GM21786 (cell line): ENCODE results near the gene DOCK1.

Experiments used
- ATAC-seq: cut with Tn5 transposase; IDR thresholded peaks from one replicate; pipeline ENCODE4 v1.9.1; 2021; ENCODE audit not compliant: unreplicated experiment

Gene DOCK1

DNA sequence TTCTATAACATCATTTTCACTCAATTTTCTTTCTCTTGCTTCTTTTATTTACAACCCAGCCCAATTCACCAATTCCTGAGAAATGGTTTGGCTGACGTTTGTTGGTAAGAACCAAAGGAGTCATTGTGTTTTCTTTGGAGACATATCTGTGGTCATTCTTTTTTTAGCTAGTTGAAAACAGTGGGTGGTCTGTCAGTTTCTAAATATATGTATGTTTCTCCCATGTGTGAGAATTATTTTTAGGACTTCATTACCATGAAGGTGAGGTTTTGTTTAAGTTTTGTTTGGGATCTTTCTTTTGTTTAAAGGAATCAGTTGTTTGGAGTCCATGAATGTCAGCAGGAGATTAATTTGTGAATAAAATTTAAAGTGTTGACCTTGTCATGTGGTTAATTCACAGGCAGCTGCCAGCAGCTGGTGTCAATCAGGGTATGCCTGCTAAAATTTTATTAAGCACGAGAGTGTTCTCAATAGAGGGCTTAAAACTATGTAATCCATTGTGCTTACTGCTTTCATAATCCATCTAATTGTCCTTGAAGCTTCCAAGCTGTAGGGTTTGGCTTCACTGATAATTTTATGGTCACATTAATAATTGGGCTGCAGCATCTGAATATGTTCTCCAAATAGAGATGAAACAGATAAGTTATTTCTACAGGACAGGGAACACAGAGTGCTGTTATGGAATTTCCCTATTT, 252.4 kb downstream of the DOCK1 start:
- ATAC-seq, result no peak

DNA sequence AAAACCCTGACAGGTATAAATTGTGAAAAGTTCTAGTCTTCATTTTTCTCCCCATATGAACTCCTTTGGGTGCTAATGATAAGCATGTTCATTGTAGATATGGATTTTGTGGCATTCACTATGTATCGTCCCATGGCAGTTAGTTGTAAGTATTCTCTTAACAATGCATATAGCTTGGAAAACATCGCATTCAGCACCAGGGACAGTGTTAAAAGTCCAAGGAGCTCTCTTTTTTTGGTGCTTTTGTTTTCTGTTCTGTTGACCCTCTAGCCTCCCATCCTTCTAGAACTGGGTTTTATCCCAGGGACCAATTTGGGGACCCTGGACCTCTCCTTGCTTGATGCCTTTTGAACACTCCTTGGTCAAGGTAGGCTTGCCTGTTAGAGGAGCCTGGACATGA, 253.4 kb downstream of the DOCK1 start:
- no peak for ATAC-seq

DNA sequence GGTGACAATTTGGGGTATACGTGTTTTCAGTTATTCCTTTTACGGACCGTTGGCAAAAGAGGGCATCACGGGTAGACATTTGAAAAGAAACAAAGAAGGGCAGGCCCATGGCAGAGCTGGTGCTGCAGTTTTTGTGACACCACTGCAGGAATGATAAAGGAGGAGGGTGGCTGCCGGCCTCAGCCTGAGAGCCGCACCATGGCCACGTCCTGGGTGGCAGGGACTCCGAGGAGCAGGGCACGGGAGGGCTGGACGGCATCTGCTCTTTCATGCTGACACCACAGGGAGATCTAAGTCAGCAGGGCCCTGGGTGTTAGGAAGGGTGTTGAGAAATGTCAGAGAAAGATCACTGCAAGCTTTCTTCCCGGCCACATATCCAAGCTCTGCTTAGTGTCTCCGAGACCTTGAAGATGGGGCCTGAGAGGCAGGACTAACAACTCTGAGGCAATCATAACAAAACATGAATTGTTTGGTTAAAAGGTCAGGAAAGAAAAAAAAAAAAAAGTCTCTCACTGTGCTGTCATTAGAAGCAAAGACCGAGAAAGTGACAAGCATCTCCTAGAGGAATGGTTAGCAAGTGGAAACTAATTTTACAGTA, 254.5 kb downstream of the DOCK1 start:
- ATAC-seq, result no peak

DNA sequence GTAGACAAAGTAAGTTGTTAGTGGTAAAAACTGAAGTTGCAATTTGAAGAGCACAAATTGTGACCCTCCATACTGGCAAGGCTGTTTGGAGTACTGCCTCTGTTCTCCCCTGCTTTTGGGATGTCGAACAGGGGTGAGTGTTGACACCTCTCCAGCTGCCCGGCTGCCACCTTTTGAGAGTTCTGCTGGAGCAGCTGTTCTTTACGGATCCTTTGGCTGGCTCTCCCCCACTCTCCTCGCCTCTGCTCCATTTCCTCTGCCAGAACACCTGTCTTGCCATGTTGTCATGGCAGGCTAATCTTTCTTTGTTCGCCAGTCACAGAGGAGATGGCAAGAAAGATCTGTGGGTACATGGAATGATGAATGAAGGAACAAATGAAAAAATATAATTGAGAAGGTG, 256.3 kb downstream of the DOCK1 start:
- no peak for ATAC-seq

DNA sequence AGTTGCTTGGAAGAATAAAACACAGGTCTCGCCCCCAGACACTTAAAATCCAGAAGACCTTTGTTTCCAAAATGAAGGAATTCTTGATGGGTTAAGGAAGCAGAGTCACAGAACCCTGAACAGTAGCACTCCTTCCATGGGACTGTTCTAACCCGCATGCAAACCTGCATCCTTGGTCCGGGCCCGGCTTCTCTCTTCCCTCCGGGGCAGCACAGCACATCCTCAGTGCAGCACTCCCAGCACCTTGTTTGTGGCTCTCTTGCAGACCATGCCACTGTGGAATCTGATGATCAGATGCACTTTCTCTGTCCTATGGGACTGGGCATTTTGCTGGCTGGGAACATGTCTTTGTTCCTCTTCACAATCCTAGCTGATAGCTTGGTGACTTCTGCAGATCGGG, 257.6 kb downstream of the DOCK1 start:
- ATAC-seq, result no peak

DNA sequence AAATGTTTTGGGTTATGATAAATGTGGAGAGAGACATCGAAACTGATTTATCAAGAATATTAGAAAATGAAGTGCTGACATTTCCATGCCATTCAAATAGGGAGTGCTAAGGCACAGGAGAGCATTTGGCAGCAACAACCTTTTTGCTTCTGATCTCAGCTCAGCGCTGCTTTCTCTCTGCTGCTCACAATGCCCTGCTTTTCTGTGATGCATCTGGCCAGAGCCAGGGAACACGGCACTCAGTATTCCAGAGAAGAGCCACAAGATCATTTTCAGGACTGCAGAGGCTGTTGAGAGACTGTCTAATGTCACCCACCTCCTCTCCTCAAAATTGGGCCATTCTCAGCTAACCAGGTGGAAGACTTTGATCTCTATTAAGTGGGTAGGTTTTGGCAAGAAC, 263.0 kb downstream of the DOCK1 start:
- ATAC-seq, result no peak

DNA sequence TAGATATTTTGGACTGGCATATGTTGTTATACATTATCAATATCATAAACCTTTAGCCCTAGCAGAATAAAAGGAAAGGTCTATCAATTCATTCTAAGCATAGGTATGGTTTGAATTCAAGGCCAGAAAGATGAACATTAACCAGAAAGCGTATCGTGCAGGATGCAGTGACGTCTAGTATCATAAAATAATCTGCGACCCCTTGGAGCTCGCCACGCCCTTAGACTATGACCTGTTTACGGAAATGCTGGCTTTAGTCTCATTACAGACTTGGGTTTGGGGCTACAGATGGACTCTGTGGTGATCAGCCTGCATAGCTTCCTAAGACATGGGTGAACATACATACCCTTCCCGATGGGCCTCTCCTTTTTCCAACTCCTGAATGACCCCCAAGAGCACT, 269.6 kb downstream of the DOCK1 start:
- ATAC-seq, result no peak

DNA sequence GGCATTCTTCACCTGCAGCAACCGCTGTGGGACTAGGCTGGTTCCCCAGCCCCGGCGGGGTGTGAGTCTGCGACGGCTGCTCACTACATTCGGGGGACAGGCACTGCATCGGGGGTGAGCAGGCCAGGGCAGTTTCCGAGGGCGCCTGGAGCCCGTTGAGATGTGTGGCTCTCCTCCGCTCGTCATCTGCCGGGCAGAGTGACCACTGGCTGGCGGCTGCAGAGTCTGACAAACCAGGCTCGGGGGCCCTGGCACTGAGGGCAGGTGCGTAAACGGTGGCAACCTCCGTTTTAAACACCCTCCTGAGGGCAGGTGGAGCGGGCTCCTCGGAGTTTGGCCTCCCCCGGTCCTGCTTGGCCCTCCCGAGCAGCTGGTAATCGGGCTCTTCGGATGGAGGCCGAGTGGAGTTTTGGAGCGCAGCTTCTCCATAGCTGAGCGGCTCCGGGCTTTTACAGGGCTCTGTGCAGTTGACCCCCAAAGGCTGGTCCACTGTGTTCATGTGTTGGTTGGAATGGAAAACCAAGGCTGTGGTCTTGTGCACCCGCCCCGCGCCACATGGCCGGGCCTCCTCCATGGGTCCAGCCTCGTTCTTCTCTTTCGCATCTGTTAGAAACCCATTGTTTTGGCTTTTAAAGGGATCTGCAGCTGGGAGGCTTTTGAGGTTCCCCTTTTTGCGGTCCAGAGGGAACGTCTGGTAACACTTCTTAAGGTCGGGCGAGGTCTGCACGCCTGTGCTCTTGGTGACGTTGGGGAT, 270.3 kb downstream of the DOCK1 start:
- no peak for ATAC-seq

DNA sequence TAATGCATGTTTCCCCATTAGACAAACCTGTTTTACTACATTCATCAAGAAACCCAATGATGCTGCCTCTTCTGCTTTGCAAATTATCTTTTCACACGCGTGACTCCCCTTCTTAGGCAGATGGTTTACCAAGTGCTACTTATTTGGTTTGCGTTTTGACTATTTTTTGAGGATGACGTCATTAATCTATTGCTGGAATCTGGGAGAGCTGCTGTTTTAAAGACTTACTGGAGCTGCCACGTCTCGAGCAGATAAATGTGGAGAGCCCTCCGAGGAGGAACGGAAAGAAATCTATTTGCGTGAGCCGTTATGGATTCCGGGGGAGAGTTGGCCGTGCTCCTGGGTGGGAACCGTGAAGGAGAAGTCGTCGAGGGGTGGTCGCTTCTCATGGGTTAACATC, 271.4 kb downstream of the DOCK1 start:
- no peak for ATAC-seq

DNA sequence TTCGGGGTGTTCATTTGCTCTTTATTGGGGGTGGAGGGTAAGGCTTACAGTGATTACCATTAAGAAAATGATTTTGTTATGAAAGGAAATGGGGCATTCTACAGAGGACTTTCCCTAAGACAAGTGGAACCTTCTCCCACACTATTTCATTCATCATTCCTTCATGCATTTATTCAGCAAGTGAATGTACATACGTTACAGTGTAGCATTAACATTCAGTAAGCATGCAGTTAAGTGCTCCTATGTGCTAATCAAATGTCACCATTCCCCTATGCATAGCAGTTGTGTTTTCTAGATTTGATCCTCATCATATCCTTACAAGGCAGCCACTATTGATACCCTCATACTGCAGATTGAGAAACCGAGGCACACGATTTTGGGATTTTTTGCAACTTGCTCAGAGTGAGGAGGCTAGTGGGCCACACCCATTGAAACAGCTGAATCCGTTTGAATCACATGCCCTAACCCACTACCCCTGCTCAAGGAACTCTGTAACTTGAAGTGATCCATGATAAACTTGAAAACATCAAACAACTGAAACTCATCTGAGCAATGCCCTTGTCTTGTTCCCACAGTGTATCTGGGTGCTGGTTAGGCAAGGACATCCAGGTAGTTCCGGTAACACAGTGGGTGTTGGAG, 274.5 kb downstream of the DOCK1 start:
- ATAC-seq, result no peak

DNA sequence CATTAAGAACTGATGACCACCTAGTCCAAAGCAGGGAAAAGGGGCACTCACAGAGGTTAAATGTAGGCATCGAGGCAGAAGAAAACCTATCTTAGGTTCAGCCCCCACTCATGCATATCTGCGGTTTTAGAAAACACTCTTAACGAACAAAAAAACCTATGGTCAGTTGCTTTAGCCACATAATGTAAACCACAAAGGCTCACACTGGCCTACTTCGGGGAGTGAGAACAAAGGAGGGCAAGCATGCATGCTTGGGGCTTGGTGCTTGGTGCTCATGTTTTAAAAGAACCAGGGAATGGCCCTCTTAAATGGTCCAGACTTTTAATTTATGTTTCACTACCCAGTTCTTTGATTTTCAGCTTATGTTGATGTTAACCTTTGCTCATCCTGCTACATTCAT, 276.9 kb downstream of the DOCK1 start:
- ATAC-seq, result no peak

DNA sequence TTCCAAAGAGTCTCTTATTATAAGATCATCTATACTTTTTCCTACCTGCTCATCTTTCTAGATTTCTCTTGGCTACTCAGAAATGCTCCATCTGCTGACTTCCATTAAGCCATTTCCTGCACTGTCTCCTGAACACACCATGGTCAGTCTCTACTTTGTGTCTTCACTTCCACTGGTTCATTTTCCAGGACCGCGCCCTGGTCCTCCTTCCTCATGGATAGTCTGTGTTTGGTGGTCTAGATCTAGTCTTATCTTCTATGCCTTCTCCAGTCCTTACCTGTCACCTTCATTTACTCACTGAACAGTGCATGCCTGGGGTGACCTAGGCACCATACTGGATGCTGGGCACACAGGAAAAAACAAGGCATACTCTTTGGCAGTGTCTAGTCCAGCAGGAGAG, 279.4 kb downstream of the DOCK1 start:
- no peak for ATAC-seq

DNA sequence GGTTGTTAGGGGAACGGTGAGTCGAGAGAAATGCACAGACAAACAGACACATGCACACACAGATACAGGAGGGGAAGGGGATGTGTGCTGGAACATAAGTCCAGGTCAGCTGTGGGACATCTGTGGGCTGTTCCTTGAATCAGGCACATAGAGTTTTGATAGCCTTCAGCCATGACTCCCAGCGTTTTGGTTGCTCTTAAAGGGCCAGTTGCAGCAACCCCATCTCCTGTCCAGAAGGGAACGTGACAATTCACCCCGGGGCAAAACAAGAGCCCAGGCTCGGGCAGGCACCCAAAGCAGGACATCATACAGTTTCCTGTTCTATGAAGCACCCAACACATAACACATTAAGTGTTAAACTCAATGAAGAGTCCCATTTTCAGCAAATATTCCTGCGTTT, 281.6 kb downstream of the DOCK1 start:
- ATAC-seq, result no peak

DNA sequence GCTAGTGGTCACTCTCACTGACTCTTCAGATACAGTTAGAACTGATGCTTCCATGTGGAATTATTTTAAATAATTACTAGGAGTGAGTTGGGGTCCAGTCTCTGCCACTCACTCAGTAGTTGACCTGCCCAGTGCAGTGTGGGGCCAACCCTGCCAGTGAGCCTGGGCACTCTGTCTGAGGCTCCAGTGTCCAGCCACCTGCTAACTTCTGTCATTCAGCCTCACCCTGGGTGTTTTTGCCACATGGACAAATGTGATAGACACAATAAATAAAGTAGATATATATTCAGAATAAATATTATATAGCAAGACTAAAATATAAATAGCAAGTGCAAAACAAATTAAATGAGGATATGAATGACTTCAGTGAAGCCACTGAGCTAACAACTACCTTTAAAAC, 284.0 kb downstream of the DOCK1 start:
- ATAC-seq, result no peak

DNA sequence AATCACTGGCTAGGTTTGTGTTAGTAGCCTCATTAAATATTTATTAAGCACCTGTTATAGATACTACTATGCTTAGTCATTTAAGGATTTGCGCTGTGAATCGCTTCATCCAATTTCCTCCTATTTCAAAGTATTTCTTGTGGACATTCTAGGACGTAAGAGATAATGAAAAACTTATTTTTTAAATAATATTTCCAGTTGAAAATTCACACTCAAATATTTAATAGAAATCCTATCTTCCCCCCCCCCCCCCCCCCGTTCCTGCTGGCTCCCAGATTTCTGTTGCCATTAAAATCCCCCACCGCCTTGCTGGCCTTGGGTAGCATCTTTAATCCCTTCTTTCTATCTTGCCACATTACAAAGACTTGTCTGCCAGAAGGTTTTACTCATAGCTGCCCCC, 285.2 kb downstream of the DOCK1 start:
- no peak for ATAC-seq

DNA sequence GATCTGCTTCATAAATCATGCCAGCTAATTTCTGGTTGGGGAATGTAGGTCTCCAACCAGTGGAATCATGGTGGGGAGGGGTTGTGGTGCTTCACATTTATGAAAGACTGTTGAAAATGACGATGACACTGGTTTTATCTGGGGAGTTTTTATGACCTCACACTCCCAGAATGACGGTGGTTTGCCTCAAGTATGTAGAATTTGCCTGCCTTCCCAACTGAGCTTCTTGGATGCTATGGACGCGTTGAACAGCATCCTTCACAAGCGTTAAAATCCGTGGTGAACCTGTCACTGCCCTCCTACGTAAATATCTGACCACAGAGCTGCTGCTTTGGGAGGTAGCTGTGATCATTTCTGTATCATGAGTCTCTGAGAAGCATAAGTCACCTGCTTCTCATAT, 287.9 kb downstream of the DOCK1 start:
- no peak for ATAC-seq

DNA sequence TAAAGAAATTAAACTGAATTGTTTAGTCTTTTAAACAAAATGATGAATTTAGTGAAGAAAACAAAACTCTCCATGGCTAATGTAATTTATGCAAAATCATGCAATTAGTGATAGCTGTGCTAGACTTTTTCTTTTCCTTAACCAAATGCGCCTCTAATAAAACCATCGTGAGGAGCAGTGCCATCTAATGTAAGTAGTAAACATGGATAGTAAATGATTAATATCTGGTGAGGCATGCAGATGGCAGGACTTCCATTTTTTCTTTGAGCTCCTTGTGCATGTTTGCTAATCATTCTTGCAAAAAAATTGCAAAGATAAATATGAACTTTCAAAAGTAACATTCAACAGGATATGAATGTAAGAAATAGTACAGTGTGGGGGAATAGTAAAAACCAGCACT, 288.9 kb downstream of the DOCK1 start:
- no peak for ATAC-seq

DNA sequence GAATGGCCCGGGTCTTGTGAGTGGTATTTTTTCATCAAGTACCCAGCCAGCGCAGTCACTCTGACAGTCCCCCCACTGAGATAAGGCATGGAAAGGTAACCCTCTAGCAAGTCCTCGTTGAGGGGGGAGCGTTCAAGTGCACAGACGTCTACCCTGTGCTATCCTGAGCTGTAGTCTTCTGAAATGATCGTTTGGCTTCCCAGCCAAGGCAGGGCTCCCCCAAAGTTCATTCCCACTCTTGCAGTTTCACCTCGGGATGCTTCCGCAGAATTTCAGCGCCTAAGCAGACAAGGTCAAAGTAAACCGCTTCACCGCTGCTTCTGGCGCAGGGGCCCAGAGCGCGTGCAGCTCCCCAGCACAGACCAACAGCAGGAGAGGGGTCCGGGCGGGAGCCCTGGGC, 289.4 kb downstream of the DOCK1 start:
- no peak for ATAC-seq

DNA sequence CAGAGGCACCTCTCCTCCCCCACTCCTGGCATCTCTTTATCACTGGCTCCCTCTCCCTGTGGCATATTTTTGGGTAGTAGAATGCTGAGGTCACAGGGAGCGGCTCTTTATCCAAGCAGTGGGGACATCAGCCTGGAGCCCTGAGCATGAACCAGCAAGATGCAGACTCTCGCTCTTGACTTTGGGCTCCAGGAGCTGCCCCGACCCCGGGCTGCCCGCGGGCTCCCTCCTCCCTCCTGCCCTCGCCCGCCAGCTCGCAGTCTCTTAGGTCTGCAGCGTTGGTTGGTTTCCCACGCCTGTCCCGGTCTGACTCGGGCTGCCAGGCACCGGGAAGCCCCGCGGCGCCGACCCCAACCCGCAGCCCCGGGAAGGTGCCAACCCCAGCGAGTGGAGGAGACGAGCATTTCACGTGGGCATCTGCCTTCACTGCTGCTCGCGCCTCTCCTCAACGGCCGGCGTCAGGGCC, 289.8 kb downstream of the DOCK1 start:
- no peak for ATAC-seq

DNA sequence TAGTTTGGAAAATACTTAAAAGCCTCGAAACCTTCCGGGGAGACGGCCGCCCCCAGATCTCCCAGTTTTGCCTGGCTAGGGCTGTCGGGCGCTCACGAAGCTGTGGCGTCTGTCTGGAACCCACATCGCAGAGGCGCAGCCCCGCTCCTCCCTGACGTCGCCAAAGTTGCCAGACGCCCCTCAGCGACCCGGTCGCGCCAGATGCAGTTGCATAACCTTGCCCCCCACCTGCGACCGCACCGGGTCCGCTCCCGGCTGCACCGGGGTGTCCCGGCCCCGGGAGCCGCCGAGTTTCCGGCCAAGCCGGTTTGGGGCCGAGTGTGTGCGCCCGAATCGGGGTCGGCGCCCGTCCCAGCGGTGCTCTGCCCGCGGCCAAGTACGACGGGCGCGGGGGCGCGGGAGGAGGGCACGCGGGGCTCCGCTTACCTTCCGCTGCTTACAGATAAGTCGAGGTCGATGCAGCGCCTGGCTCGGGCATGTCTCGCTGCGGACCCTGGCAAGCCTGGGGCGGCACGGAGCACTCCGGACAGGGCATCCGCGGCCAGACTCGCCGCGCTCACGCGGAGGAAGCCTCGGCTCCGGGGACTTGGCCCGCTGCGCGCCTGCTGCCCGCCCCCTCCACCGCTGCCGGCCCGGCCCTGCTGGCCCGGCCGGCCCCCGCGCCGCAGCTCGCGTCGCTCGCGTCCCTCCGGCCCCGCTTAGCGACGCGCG, 290.5 kb downstream of the DOCK1 start:
- no peak for ATAC-seq
